SW 1271 (cell line): ENCODE data around the gene ROPN1.
"Not testable (repeated sequence)": the region's sequence is repeated elsewhere in the genome, so short reads cannot be mapped to it uniquely, and the experiment has no call there.

Source experiments
- DNase-seq, 2 experiments: peaks; one replicate each; lab custom pipeline; 2025; lab: John Stamatoyannopoulos, UW

ROPN1 gene

DNA sequence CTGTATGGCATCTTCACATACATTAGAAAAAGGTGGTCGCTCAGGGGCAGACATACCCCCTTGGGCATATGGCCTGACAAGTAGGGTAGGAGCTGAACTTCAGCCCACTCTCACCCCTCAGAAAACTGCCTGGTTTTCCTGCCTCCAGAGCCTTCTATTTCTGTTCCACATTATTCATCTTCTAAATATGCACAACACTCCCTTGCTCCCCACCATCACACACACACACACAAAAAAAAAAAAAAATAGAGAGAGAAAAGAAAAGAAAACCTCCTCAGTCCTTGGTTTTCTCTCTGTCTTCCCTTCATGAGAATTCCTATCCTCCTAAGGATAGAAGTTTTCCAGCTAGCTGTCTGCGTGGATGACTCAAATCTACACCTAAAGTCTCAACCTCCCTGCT, 5.6 kb upstream of the ROPN1 start:
- no peak for DNase-seq

DNA sequence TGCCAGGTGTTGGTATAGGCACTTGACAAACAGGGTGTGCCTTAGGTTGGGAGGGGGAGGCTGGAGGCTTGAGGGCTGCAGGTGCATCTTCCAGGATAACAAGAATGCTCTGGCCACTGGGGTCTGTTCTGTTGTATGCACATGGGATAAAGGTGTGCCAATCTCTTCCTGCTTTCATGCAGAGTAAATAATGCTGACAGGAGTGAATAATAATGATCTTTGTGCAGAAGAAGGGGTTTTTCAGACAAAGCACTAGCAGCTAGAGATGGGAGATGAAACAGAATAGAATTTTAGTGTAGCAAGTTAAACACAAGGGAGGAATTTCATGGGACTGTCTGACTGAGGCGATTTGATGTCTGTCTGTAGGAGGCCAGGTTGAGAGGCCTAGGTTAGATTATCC, 1.9 kb upstream of the ROPN1 start:
- no peak for DNase-seq

DNA sequence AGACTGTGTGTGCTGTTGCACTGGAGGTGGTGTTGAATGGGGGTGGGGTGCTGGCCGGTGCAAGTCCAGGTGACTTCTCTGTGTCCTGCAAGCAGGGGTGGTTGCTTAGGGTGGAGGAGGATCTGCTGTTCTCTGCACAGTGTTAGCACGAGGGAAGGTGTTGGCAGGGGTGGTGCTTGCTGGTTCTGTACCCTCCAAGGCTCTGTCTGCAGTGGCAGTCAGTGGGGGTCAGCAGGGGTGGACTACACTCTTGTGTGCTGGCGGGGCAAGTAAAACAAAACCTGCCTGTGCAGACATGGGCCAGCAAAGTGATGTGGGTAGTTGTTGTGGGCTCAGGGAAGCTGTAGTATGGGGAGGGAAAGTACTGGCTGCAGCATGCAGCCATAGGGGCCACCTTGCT, 5.5 kb downstream of the ROPN1 start:
- DNase-seq = no peak

DNA sequence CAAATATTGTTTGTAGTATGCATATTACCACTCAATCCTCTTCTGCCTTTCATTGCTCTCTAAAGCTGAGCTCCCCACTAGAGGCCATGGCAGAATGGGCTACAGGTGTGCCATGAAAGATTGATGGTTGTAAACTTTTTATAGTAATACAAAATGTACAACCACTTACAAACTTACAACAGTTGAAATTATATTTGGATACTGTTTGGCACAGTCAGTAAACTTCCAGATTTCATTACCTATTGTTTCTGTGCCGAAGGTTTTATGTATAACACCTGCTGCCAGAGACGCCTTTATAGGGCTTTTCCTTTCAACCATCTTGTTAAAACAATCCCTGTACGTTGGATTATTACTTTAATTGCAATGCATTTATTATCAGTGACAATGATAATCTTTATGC, 7.0 kb downstream of the ROPN1 start:
- no peak for DNase-seq

DNA sequence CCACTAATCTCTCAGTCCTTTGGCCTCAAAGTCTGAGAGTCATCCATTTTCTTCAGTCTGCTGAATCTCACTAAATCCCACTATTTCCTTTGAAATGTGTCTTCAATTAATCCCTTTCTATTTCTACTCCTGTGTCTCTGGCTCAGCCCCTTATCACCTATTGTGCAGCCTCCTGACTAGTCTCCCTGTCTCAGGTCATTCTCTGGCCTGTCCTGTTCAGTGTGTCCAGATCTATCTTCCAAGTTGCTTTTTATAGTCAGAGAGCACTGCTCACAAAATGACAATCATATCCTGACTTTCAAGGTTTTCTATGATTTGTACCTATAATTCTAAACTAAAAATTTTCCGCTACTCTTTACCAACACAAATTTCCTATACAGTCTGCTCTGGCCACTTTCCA, 7.6 kb downstream of the ROPN1 start:
- DNase-seq = no peak

DNA sequence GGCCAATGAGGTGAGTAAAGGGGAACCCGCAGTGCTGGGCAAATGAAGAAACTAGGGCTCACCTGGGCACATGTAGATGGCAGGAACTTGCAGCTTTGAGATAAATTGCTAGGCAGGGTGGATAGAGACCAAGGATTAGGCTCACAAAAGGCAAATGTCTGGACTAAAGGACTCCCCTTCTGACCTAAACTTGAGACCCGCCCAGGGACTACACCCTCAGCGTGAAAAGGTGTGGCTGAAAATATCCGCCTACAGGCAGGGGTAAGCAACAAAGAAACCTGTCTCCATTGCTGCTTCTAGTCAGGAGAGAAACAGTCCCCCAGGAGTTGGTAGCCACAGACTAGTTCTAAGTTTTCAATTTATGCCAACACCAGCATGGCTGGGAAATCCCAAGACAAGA, 10.6 kb downstream of the ROPN1 start:
- DNase-seq = not testable (repeated sequence)

DNA sequence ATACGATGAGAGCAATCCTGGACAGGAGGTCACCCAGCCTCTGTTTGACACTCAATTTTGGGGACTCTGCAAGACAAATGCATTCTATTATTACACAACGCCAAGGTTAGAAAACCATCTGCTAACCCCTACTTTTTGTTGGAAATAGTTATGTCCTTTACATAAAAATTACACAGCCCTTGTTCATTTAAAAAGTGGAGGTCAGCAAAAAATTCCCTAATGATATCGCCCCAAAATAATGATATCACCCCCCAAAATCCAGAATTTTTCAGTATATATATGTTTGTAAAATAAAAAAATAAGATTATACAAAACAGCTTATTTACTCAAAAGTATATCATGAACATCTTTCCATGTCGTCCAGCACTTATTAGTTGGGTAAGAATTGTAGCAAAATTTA, 11.4 kb downstream of the ROPN1 start:
- no peak for DNase-seq

DNA sequence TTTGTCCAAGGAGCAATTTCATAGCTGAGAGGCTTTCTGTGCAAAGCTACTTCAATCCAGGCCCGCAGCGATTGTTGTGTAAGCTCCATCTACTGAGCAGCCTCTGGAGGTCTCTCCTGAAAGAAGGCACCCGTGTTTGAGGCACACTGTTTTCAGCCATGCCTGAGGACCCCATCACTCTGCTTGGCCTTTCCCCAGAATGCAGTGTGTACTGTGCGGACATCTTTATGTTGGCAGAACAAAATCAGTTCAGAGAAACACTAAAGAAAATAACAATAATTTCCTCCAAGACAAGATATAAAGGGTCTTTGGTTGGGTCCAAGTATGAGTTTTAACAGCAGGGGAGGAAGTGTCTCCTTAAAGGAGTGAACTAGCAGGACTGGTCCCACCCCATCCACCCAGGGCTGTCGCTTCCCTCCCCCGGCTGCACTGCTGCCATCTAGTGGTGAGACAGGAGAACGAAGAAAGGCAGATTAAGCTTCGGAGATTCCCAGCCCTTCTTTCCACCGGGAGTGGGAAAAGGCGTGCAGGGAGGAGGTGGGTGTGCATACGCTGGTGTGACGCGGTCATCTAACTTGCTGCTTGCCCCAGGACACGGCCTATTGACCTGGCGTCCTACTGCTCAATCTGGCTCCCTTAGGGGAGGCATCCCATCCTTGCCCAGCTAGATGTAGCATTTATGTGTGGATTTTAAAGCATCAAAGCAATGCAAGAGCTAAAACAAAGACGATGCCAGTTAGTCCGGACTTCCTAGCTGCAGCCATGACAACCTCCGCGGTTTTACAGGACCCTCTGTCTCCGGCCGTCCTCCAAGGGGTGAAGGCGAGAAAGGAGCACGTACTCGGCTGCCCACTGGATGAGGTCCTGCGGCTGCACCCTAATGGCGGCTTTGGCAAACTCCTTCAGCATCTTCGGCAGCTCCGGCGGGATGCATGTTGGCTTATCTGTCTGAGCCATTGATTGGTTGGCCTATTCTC, 12.1 kb downstream of the ROPN1 start:
- peak in 1 of 2 experiments; percentile 62 for DNase-seq

DNA sequence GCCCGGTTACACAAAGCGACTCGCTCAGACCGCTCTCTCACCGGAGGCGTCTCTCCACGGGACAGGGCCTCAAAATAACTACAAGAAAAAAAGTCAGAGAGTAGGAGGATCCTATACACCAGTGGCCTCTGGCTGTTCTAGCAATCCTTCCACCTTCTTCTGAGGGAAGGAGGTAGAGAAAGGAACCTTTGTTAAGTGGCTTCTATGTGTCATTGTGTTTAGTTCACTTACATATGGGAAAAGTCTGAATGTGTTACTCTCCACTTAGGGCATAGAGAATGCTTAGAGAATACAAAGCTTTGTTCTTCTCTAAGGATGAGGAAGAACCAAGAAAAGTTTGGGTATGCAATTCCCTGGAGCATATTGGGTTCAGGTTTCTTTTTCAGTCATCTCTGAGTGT, 15.0 kb downstream of the ROPN1 start:
- DNase-seq = not testable (repeated sequence)

DNA sequence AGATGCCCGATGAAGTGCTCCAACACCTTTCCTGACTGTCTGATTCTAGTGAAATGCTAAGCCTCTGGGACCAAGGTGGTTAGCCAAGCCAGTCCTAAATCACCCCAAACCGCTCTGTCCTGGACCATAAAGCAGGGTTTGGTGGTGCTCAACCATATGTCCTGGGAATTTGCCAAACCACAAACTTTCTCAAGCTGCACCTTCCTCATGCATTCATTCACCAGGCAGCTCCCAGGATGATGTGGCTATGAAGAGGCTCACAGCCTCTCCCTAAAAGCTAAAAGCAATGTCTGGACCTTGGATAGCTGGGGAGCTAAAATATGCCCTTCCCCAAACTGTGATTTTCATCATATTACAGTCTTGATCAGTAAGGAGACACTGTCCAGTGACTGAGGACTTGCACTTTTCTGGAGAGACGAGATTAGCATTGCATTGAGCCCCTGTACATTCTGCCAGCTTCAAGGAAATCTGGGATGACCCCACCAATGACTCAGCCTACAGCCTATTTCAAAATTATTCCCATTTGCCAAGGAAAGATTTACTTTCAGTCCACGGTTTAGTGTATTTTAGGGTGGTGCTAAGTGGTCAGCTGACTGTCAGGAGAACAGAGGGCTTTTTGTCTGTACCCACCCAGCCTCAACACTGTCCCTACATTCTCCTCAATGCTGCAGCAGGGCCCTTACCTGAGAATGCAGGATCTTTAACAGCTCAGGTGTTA, 15.6 kb downstream of the ROPN1 start:
- not testable (repeated sequence) for DNase-seq

DNA sequence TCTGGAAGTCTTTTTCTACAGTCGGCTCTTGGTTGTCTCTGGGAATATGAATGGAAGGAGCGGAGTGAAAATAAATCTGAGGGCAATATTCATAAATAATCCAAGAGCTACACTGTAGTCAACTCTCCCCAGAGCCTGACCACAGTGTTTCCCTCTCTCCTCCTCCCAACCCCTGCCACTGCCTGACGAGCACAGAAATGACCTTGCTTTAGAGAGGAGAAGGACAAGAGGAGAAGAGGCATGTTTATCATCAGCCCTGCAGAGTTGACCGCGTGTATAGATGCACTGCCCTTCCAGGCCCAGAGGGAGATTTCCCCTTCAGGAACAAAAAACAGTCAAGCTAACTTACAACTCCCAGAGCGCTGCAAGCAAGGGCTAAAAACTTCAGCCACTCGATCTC, 16.9 kb downstream of the ROPN1 start:
- not testable (repeated sequence) for DNase-seq

DNA sequence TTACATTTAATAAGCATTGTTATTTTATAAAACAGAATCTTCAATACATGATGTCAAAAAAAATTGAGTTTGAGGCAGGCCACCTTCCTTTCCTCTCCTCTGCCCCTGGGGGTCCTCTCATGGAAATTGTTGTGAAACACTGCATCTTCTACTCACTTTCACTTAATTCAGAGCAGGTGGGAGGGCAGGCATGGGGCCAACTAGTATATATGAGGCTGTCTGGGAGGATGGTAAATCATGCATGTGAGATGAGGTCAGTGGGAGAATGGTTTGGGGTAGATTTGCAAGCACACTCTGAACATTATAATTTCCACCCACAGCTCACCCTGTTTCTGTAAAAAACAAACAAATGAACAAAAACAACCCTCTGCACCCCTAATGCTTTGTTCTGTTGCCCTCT, 20.5 kb downstream of the ROPN1 start:
- no peak for DNase-seq

DNA sequence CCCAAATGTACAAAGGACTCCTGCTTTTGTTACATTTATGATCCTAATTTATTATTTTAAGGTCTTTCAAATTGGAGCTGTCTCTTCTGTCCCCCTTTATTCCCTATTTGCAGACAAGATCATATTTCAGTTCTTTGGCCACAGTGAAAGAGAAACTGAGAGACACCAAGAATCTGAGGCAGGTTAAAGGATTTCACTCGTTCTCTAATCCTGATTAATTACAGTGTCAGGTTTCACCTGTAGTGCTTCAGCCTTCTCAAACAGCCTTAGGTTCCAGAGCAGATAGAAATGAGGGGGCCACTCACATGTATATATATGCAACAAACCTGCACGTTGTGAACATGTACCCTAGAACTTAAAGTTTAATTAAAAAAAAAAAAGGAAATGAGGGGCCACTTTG, 24.7 kb downstream of the ROPN1 start:
- not testable (repeated sequence) for DNase-seq

DNA sequence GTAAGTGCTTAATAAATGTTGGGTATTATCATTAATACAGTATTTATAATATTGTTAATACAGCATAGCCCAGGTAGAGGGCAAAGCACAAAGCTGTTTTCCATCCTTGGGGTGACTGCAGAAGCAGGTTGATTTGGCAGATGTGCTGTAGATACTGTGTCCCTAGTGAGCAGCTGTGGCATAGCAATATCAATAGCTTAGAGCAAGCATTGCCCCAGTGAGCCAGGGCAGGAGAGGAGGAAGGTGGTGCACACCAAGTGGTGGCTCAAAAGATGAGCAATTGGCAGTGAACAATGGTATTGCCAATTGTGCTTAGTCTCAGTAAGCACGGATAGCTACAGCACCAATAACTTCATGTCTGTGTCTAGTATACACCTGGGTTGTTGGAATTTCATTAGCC, 25.1 kb downstream of the ROPN1 start:
- not testable (repeated sequence) for DNase-seq

DNA sequence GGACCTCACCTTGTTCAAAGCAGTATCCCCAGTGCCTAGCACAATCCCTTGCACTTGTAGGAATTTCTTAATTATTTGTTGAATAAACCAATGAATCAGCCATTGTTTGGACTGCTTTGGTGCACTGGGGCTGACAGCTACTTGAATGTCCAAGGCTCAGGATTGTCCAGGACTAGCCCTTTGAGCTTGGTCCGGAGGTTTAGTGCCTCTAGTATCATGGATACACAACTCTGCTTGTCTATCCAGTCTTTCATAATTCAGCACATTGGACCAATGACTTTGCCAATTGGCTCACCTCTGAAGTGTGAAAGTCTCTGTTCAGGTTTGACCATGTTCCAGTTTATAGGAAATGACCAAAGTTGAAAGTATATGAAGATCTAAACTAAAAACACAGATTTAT, 27.1 kb downstream of the ROPN1 start:
- DNase-seq = not testable (repeated sequence)

DNA sequence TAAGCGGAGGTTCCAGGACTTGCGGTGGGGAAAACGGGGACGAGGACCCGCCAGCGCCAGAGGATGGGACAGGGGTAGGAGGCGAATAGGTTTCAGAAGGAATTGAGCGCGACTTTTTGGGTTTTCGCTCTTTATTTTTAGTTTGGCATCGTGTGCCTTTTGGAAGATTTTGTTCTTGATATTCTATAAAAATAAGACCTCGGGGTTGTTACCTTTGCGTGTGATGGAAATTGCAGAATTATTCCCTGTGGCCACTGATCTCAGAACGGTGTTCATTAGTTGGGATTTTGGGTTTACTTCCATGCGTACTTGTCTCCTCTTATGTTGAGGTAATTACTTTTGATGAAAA, 30.4 kb downstream of the ROPN1 start:
- DNase-seq = no peak

DNA sequence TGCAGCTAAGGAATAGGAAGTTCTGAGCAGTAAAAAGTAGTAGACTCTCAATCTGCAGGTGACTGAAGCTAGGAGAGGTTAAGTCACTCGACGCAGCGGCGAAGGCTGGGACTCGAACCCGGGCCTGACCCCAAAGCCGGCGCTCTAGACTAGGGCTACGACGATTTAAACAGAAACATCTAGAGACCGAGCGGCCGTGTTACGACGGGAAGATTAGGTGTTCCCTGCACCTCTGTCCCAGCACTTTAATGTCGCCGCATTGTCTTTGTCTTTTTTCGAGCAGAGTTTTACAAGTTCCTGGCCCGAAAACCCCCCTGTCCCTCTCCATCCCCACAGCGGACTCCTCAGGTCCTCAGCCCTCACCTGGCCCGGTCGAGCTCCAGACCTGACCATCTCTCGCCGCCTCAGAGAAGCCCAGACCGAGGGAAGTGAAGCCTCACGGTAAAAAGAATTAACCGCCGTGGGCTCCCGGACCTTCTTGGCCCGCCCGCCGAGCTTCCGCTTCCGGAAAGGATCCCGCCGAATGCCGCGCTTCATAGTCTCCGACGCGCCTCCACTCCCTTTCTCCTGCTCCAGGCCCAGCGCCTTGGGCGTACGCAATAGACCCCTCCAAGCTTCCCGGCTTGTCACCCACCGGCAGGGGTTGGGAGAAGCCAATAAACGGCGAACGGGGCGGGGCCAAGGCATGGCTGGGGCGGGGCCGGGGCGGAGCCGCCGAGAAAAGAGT, 31.0 kb downstream of the ROPN1 start, which contains the start of gene CCDC14:
TSS of gene CCDC14 (minus strand) at position 449 of the 727 bp plus-strand sequence. CDS start at position 393, 56 bp downstream.
- peak; percentile 86 to 96 for DNase-seq

DNA sequence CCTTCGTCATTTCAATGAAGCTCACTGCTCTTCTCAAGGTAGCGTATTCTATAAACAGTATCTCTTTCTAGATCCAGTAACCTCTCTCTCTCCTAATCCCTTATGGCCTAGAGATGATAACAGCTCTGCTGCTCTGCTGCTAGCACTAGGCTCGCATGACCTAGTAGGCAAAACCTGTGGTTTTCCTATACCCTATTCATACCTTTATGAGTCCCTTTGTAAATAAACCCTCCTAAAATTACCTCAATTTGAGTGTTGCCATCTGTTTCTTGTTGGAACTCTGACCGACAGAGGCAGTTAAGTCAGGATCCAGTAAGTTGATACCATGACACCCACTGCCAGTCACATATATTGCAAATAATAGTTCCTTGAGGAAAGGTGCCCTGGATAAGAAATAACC, 38.2 kb downstream of the ROPN1 start:
- DNase-seq = no peak

DNA sequence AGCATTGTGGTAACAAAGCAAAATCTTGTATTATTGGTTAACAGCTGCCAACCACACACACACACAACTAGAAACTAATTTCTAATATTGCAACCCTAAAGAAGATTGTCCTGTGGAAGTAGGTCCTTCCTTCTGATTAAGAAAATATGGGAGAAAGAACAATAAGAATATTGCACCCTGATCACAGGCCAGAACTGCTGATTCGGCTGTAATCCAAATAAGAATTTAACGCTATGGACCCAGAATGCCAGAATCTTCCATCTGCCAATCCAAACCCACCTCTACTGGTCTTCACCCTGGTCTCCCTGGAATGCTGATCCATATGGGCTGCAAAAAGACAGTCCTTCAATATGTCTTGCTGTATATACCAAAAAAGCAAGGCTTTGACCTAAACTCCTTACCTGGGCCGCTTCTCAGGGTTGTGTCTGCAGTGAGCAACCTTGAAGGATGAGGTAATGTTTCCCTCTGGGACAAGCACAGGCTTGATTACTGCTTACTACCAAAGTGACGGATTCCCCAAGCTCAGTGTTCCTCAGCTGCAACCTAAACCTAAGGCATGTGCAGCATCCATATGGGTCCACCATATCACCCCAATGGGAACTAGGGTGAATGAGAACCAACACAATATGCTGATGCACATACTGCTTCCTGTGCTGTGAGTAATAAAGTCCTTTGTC, 38.9 kb downstream of the ROPN1 start:
- no peak for DNase-seq

DNA sequence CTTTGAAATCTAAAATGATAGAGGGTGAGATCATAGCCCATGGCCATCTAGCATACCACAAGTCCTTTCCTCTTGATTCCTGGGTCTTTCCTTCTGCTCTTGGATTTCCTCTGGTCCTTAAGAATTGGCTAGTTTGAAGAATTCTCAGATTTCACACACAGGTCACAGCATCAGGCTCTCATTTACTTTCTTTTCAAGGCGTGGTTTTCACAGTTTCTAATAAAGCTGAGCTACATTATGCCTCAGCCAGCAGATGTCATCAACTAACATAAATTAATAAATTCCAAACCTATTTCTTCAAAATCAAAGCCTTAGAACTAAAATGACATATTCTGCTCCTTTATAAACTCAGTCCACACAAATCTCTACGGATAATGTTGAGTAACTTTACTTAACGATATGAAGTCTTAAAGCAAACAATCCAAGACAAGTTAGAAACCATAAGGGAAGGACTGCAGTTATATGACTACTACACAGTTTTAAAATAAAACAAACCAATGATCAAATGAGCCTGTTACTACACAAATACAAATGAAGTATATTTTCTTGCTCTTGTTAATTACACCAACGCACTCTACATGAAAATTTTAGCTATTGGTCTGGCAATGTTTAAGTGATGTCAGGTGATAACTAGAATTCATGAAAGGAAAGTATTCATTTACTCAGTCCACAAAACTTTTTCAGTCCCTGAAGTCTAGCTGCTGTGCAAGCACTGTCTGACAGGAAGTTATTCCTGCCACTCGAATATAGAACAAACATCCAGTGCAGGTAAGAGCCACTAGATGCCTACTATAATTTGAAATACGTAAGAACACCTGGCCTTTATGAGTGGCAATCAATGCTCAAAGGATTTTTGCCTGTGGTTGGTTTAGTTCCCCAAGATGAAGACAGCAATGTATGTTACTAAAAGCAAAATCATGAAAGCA, 40.1 kb downstream of the ROPN1 start:
- DNase-seq = no peak

DNA sequence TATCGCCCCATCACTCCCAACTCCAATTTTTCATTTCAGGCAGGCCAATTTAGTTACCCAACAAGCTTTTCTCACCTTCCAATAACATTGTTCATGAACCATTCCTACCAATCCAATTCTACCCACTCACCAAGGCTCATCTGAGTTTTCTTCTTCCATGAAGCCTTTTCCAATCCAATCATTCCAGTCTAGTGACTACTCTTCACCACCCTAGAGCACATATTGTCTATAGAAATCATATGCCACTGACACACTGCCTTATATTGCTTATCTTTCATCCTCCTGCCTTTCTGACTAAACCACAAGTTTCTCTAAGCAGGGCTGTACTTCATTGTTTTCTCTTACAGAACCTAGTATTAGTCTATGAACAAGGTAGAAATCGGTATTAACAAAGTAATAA, 42.3 kb downstream of the ROPN1 start:
- no peak for DNase-seq
